Stimulated activated CD8-positive, alpha-beta memory T cell treated with anti-CD3 and anti-CD28 coated beads, Interleukin-7, amount 100 ng/mL, for 24 hours (primary cell): Measurements from ENCODE around the gene TMEM108.

Experiments used
- DNase-seq: peaks from one replicate; pipeline ENCODE4 v3.0.0-alpha.2; 2020; ENCODE audit warnings: low read depth

Gene TMEM108

GRCh38 chr3:133386876-133387275, 348.7 kb downstream of the TMEM108 start:
- DNase-seq: no peak

GRCh38 chr3:133387341-133387740, 349.1 kb downstream of the TMEM108 start:
- no peak for DNase-seq

- DNase-seq: no peak
Observed at GRCh38 chr3:133388696-133389395, 350.7 kb downstream of the TMEM108 start.

GRCh38 chr3:133390715-133391114, 352.5 kb downstream of the TMEM108 start:
- no peak for DNase-seq

GRCh38 chr3:133393204-133393603, 355.0 kb downstream of the TMEM108 start:
- no peak for DNase-seq

DNA sequence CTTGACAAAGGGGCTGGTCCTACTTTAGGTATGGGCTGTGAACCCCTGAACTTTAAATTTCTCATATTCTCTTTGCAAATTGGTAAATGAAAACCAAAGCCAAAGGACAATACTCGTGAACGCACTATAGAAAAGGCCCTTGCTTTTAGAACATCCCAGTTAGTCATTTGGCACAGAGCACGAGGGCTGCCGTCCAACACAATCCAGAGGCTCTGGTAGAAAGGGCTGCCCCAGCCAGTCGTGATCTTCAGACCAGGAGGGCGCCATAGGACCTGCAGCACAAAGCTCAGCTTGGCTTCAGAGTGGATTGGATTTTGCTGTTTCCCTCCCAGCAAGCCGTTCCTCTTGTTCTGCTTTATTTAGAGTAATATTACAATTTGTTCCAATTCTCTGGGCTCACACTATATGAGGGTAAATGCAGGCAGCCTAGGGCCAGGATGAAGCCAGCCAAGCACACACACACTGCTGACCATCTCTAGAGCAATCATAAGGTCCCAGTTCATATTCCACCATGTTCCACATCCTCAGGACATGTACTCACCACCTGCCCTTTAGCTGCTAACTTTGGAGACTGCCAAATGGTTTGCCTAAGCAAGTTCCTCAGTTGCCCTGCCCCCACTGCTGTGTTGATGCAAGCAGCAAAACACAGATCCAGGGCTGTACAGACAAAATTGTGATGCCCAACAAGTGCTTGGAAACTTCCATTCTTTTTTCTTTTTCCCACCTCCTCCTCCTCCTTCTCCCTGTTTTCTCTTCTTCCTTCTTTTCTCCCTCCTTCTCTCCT, 355.7 kb downstream of the TMEM108 start:
- no peak for DNase-seq

DNA sequence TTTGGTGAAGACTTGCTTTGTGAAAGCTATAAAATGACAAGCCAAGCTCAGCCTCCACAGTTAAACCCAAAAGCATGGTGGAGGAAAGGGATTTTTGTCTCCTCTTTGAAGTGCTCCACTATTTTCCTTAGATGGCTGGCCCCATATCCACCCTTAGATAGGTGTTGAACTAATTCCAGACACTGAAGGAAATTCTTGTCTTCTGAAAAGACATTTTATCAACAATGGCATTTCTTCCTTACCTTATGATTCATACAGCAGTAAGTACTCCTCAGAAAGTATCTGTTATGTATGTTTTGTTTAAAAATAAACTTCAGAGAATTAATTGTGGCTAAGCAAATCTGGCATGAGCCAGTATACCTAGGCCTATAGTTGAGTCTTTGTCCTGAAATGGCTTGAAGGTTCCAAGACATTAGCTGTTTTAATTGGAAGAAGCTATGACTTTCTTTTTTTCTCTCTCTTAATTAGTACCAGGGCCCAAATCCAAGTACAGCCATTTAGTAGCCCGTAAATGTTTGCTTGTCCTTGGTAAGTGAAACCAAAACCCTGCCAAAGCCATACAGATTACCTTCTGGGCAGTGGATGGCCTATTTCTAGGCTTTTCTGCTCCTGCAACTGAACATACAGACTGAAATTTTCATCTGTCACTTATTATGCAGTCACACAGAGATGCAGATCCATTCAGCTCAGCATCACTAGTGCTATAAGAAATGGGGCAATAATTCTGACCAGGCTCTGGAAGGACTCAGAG, 356.5 kb downstream of the TMEM108 start:
- DNase-seq: no peak

DNA sequence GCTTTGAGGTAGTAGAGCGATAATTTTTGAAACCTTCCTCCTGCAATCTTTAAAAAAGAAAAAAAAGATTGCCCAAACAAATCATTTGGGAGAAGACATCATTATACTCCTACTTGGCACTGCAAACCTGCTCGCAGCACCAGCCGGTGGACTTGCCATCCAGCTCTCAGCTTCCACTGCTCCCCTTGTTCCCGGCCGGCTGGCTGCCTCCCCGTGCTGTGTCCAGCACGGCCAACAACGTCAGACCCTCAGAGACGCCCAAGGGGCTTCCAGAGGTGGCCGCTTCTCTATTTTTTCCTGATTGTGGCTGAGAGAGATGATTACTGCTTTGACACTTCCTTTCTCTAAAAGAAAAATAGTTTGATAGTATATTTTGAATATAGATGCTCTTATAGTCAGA, 358.7 kb downstream of the TMEM108 start:
- no peak for DNase-seq

- DNase-seq: no peak
Observed at GRCh38 chr3:133400006-133400515, 361.9 kb downstream of the TMEM108 start, which contains the start of gene BFSP2. Gene BFSP2 (plus strand): TSS chr3:133400056. CDS start chr3:133400084, 28 bp downstream.

- no peak for DNase-seq
Observed at GRCh38 chr3:133401374-133402135, 363.4 kb downstream of the TMEM108 start.

DNA sequence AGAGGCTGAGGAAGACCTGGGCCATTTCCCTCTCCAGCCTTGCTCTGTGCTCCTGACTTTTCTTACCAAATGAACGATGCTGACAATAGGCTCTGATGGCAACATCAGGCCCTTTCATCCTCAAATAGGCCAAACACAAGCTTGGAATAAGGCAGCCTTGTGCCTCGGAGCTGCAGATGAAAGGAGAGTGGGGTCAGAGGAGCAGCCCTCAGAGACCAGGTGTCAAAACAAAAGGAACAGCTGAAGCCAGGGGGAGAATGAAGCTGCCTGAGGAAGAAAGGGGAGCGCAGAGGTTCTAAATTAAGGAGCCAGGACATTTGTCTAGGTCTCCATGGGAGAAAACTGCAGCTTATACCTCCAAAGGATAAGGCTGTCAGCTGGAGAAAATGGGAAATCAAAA, 366.7 kb downstream of the TMEM108 start:
- no peak for DNase-seq

DNA sequence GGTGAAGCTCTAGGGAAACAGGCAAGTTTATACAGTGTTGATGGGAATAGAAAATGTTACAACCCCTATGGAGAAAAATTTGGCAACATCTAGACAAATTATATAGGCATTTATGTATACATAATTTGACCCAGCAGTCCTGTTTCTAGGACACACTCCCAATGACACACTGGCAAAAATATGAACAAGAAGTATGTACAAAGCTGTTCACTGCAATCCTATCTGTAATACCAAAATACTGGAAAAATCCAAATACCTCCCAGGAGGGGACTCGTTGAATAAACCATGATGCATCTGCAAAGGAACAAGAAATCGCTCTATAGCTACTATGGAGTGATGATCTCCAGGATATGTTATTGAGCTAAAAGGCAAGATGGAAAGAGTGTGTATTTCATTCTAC, 370.2 kb downstream of the TMEM108 start:
- no peak for DNase-seq

DNA sequence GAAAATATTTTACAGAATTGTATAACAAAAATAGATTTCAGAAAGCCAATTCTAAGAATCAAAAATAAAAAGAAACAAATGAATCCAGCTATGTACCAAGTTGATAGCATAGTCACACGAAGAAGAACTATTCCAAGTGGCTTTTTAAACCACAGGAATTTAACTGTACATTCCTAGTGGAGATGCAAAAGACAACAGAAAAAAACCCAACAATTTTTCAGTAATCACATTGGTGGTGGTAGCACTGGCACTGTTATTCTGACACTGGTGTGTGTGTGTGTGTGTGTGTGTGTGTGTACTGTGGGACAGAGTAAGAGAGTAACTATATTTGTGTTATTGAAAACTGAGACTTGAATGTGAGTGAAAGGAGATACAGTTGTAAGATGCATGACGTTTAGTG, 370.8 kb downstream of the TMEM108 start:
- DNase-seq: no peak

DNA sequence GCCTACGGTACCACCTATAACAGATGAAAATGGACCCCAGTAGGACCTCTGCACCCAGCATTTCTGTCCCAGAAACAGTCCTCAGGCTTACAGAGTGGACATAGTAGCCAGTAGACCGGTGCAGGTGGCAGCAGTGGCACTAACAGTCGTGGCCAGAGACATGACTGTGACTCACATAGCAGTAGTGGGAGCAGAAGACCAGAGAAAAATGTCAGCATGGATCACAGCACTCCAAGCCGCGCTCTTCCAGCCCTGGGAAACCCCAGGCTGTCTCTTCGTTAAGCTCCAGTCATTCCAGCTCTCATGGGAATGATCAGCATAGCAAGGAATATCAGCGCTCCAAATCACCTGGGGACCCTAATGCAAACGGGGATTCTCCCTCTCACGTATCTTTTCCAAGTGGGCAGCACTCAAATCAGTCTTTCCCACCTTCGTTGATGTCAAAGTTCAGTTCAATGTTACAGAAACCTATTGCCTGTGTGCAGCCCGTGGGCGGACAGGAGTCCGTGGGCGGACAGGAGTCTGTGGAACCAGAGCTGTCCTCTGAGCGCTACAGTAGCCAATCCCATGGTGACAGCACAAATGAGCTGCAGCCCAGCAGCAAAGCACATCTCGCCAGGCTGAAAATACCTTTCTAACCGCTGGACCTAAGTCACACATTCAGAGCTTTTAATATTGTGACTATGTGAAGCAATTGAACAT, 372.2 kb downstream of the TMEM108 start:
- no peak for DNase-seq

DNA sequence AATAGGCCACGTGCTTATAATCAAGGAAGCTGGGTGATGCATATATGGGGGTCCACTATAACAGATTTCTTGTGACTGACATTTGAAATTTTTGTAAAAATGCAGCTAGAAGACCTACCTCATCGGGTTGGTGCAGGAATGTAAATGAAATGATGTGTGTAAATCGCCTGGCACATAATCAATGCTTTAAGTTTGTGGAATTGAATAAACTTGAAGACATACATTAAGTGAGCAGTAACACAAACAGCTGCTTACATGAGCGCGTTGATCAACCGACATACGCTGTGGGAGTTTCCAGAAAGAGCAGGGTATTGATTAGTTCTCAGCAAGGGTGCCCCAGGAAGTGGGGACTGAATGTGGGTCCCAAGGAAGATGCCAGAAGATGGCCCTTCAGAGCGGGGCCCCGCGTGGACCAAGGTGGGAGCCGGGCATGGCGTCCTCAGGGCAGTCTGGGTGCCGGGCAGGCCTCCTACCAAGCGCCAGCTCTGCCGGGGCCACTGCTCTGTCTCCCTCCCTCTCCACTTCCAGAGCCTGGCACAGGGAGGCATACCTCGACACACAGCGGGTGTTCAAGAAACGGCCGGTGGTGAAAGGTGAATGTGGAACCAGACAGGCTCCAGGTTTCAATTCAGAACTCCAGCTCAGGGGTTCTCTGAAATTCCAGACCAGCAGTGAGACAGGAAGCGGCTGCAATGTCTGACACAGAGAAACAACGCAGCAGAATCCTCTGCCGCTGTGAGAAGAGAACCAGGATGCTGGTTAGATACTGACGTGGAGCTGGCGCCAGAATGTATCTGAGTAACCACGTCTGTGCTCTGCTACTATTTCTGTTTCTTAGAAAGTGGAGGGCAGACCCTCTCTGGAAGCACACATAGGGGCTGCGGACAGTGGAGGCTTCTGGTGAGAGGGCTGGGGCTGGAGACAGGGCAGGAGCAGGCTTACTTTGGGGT, 374.3 kb downstream of the TMEM108 start:
- DNase-seq: no peak

DNA sequence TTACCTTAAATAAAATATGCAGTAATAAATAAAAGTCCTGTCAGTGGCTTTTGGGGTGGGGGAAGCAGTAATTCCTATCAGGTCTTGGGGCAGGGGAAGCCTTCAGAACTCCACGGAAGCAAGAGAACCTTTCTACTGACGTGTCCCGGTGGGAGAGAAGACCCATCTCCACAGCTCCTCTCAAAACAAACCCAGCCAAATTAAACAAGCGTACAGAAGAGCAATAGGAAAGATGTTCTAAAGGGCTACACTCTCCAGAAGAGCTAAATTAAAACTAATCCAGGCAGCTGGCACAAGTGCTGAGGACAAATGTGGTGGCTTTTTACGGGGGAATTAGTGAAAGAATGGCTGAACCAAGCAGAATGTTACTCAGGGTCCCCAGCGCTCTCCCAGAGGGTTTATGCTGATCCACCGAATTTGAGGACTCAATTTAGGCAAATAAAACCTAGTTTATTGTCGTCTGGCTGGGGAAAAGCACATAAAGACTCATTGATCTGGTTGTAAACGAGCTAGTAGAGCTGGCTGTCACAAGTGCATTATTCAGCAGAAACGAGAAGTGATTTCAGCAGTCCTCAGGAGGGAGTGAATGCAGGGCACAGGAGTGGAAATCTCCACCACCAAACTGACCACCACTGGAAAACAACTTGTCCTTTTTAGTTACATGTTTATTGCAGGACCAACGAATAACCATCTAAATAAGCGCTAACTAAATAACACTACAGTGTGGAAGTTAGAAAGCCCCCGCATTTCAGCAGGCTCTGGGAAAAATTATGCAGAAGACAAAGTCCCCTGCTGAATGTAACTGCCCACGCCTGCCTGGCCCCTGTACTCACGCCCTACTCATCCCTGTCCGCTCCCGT, 375.2 kb downstream of the TMEM108 start:
- no peak for DNase-seq

GRCh38 chr3:133414021-133414392, 375.8 kb downstream of the TMEM108 start:
- DNase-seq: no peak

DNA sequence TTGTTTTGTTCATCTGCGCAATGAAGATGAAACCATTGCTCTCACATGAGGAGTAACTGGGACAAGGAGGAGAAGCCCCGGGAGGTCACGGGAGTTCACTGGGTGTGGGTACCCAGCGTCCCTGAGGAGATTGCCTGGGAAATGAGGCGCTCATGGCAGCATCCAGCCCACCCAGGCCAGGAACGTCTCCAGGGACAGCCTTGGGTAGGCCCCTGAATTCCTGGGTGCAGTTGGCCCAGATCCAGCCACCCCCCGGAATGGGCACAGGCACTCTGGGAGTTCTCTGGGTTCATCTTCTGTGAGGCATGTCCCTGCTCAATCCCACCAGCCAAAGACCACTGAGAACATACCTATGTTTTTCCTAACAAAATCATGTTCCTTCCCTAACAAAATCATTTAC, 380.2 kb downstream of the TMEM108 start:
- no peak for DNase-seq
